NCI-H2029 (cell line): Measurements from ENCODE around the gene PRKG1.
"Not testable (repeated sequence)": the region's sequence is repeated elsewhere in the genome, so short reads cannot be mapped to it uniquely, and the experiment has no call there.

Source experiments
- DNase-seq: peaks from one replicate; lab custom pipeline; 2025; lab: John Stamatoyannopoulos, UW

PRKG1 gene

DNA sequence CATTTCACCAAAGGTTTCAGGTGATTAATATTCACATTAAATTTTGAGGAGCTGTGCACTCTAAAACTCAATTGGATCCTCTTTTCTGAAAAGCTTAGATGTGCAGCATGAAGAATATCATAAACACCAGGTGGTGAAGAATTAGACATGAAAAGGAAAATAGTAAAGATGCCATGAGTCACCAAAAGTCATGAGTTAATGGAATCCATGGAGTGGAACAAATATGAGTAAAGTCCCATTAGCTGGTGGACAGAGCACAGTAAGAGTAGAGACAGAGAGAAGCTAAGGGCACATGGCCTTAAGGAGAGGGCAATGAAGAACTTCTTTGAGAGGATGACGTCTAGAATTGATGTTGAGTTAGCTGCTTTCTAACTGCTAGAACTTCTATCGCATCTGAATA lies 353.5 kb downstream of the PRKG1 start:
- DNase-seq = no peak

- DNase-seq = no peak
Observed at GRCh38 chr10:51430506-51430905, 356.2 kb downstream of the PRKG1 start.

DNA sequence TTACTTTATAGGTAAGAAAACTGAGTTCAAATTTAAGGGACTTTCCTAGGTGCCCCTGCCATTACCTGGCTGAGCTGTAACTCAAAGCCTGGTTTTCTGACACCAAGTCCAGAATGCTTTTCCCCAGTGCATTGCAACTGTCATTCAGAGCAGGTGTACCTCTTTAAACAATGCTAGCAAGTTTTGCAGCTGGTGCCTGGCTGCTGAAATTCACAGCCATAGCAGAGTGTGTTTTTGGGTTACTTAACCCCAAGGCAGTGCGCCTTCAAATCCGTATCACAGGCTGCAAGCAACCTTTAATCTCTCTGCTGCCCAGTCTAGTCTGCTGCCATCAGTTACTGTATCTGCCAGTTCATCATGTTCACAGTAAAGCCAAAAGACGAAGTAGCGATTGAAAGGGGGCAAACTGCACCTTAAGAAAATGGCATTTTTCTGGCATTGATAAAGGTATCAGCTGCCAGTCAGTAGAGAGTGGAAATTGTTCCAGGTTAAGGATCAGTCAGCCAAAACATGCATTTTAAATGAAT lies 359.7 kb downstream of the PRKG1 start:
- DNase-seq = no peak

- DNase-seq = no peak
Observed at GRCh38 chr10:51436805-51437204, 362.5 kb downstream of the PRKG1 start.

GRCh38 chr10:51439645-51440044 lies 365.4 kb downstream of the PRKG1 start:
- DNase-seq = no peak

- no peak for DNase-seq
Observed at GRCh38 chr10:51445588-51445987, 371.3 kb downstream of the PRKG1 start.

GRCh38 chr10:51447119-51447518 lies 372.8 kb downstream of the PRKG1 start:
- no peak for DNase-seq

DNA sequence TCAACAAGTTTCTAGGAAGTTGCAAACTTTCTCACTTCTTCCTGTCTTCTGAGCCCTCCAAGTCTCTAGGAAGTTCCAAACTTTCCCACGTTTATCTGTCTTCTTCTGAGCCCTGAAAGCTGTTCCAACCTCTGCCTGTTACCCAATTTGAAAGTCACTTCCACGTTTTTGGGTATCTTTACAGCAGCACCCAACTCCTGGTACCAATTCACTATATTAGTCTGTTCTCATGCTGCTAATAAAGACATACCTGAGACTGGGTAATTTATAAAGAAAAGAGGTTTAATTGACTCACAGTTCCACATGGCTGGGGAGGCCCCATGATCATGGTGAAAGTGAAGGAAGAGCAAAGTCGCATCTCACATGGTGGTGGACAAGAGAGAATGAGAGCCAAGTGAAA lies 381.5 kb downstream of the PRKG1 start:
- DNase-seq = not testable (repeated sequence)

DNA sequence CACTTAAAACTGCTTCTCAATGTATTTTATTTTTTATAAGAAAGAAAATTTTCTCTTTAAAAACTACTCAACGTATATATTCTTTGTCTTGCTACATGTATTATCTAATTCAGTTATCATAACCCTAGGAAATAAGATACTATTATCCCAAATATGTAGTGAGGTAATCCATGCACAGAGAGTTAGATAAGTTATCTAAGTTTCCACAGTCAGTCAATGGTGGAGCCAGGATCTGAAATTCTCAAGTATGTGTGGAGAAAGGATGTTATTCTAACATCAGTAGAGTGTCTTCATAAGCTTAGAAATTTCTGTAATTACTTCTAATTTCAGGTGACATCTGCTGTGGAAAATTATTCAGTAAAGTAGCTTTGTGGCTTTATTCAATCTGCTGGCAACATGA lies 385.2 kb downstream of the PRKG1 start:
- DNase-seq = no peak

GRCh38 chr10:51462076-51462779 lies 387.9 kb downstream of the PRKG1 start:
- no peak for DNase-seq

DNA sequence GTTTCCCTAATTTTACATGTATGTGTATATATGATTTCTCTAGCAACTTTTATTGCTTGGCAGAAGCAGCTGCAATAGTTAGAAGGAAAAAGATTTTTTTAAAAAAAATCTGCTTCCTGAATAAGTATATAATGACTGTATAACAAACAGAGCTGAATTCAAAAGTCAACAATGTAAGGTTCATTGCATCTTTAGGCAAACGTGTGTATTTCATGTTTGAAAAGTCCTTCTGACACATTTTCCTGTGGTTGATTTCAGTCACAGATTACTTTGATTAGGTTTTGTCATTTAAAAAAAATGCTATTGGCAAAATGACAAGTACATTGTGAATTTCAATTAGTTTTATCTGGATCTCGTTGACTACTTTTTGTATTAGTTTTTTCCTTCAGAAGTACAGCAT lies 394.1 kb downstream of the PRKG1 start:
- DNase-seq = no peak

GRCh38 chr10:51469686-51470085 lies 395.4 kb downstream of the PRKG1 start:
- DNase-seq = no peak

- DNase-seq = no peak
Observed at GRCh38 chr10:51471271-51471670, 397.0 kb downstream of the PRKG1 start.

DNA sequence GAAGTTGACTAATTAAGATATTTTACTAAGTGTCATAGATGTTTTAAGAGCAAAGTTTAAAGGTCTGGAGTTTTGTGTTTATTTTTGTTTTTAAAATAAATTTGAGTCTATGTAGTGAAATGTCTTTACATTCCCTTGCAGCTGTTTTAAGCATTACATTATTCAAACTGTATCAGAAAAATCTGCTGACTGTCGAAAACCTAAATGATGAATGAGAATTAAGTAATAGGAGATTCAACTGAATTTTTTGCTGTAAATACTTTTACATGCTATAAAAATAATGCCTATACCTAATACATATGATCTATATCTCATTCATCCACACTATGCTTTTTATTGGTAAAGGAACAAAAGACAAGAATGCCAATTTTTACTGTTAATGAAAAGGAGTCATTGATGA lies 397.9 kb downstream of the PRKG1 start:
- DNase-seq = no peak

DNA sequence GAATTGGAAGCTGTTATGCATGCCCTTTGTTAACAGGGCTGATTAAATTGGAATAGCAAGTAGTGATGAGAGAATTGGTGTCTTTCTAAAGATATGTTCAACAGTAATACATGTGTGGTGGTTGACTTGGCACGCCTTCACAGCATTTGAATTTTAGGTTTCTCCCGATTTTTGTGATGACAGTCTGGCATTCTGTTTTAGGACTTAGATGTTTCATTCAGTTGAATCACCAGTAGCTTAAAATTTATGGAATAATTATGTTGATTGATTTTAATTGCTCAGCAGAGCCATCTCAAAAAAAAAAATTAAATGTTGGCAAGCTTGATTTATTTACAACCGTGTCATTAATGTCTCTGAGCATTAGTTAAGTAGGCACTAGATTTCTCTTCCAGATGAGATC lies 405.4 kb downstream of the PRKG1 start:
- no peak for DNase-seq

GRCh38 chr10:51485668-51486067 lies 411.4 kb downstream of the PRKG1 start:
- DNase-seq = no peak

- DNase-seq = no peak
Observed at GRCh38 chr10:51487576-51487975, 413.3 kb downstream of the PRKG1 start.

DNA sequence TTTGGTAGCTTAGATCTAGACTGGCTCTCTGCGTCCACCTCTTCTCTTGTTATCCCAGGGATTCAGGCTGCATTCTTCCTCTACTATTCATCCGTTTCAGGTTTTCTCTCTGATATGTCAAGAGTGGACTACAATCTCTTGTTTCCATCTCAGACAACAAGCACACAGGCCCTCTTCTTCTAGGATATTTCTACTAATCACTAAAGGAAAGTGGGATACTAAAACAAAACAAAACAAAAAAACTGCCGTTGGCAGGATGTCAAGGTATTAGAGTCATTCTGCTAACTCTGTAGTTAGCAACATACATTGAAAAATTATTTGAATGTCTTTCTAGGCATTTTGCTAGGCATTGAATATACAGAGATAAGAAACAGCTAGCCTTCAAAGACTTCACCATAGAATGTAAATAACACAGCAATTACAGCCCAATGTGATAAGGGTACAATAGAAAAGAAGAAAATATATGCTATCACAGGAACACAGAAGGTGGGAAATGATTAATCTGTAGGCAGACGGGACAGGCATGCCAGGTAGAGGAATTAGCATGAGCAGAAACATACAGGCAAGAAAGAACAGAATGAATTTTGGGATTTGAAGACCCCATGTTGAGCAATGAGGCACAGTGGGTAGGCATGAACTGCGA lies 414.6 kb downstream of the PRKG1 start:
- DNase-seq = no peak

DNA sequence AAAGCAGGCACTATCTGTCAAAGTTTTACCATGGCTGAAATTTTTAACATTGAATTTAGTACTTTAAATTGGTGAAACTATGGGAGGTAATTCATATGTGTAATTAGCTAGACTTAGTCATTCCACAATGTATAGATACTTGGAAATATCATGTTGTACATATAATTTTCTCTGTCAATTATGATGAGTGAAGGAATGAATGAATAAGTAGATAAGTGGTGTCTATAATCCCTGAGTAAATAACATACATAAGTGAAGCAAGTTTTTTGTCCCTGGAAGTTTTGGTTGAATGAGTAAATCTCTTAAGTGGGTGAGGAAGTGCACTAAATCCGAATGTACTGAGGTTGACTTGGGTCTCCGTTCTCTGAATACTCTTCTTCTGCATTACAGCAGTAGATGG lies 424.1 kb downstream of the PRKG1 start:
- no peak for DNase-seq

GRCh38 chr10:51501396-51501795 lies 427.1 kb downstream of the PRKG1 start:
- DNase-seq = no peak

DNA sequence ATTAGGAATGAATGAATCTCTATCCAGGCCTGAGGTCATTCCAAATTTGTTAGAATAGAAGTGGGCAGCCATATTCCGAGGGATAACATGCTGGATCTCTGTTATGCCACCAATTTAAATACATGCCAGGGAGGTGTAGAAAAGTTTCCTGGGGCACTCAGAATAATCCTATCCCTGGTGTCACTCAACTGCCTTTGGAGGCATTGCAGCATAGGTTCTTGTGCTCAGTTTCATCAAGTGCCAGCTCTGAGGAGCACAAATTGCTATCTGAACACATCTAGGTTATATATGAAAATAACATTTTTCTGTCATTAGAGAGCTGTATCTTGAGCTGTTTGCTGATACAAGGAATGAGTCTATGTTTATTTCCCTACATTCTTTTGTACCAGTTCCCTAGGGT lies 427.8 kb downstream of the PRKG1 start:
- no peak for DNase-seq

DNA sequence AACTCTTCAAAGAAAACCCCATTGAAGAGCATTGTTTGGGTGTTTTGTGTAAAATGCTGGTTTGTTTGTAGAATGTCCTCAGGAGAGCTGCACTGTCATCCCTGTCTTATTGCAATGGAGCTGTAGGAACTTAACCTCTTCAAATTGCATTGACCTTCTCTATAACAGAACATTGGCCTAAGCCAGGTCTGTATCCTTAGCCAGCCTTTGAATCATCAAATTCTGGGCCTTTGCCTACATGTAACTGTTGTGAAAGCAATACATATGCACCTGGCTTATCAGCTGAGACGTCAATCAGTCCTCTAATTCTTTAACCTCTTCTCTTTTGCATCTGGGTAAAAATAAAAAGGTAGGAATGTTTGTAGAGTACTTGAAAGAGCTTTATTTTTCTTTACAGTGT lies 429.1 kb downstream of the PRKG1 start:
- no peak for DNase-seq

- no peak for DNase-seq
Observed at GRCh38 chr10:51507476-51507875, 433.2 kb downstream of the PRKG1 start.

GRCh38 chr10:51508156-51508555 lies 433.9 kb downstream of the PRKG1 start:
- DNase-seq = no peak
